ENCODE data around the gene UQCC2. TPM values are rescaled to one million over a fixed set of nuclear protein-coding genes. Genes with fewer than 3 reads are reported as not detected.

The UQCC2 gene
- 208 TPM for total RNA-seq
- long read RNA-seq, full-length matches to known transcripts, result 107 of 117 reads
- long read RNA-seq, partial matches to known transcripts, result 3 of 117 reads
- long read RNA-seq, other reads (novel, unspliced or antisense), result 7 of 117 reads

DNA sequence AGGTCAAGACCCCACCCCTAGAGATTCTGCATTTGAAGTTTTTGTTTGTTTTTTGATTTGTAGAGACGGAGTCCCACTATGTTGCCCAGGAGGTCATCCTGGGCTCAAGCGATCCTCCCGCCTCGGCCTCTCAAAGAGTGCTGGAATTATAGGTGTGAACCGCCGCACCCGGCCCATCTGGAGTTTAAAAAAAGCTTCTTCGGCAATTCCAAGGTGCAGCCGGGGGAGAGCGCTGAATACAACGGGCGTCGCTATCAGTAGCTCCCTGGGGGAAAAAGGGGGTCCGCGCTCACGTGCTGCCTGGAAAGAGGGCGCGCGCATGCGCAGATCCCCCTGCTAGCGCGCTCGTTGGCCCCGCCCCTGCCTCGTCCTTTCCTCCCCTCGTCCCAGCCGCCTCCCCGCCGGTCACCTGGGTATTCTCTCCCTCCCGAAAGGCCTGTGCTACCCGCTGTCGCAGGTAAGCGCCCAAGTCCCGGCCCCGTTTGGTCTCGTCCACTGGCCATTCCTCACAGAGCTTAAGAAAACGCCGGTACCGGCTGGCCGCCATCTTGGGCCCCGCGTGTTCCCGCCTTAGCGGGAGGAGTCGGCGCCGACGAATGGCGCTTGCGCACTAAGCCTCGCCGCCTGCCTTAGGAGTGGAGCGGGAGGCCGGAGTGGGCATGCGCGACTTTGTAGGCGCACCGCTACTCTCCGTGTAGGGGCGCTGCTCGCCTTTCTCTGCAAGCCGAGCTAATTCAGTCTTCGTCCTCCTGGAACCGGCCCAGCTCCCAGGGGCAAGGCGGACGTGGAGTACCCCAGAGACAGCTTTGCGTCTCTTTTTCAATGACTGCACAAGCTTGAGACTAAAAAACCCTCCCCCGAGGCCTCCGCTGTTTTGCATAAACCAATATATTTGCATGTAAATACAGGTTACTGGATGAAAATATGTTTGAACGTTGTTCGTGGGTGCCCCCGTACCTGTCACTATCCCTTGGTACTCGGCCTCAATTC is at the start of gene UQCC2:
Gene UQCC2, minus strand, starts transcription at position 561 of the 990 bp plus-strand sequence. Its CDS starts 14 bp downstream, at position 547.
- peak; percentile 99 for DNase-seq
- ATAC-seq (ENCODE audit: poor library complexity), result peak; percentile 98
- intact Hi-C loops (cut with DNase I), result loop anchor here (5.0 kb wide), 1 partner anchor 51 kb away; no protein-coding TSS in a partner anchor

DNA sequence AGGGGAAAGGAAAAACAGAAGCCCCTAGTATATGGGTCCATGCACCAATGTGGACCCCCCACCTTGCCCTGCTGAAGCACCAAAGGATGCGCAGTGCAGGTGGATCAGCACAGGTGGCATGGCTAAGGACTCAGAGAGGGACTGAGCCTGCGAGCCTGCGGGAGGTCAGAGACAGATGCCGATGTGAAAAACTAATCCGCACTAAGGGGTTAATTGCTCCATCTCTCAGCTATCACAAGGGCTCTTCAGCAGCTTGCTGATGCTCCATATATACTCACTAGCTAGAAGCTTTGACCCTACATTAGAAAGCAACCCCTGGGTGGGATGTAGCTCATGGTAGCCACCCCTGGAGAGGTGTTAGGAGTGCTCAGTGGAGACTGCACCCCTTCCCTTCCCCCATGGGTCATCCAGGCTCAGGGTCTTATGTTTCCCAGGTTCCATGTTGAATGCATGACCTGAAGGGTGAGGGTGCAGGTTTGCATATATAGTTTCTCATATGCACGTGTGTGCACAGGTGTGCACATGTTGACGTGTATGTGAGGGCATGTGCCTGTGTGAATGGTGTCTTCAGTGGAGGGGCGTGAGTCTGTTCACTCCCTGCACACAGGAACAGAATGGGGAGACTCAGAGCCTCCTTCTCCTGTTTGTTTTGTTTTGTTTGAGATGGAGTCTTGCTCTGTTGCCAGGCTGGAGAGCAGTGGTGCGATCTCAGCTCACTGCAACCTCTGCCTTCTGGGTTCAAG is 48.6 kb upstream of the UQCC2 start:
- ATAC-seq (ENCODE audit: poor library complexity) (no peak), DNase-seq (no peak)
- intact Hi-C loops (cut with DNase I), result loop anchor here (5.0 kb wide), 1 partner anchor 48 kb away; the partner anchor contains the start of gene UQCC2

DNA sequence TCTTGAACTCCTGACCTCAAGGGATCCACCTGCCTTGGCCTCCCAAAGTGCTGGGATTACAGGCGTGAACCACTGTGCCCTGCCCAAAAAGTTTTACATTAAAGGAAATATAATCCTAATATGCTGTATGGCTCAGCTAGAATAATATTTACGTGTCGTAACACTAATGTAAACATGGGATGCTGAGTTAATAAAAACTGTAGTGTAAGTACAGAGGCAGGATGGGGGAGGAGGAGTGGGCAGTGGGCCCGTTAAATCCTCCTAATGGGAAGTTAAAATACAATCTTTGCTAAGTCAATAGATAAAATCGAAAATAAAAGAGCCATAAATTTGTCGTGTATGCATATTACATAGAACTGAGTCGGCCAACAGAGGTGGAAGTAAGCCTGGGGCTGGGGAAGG is 47.3 kb upstream of the UQCC2 start:
- intact Hi-C loops (cut with DNase I), result no loop called here
- DNase-seq (no peak), ATAC-seq (ENCODE audit: poor library complexity) (no peak)

DNA sequence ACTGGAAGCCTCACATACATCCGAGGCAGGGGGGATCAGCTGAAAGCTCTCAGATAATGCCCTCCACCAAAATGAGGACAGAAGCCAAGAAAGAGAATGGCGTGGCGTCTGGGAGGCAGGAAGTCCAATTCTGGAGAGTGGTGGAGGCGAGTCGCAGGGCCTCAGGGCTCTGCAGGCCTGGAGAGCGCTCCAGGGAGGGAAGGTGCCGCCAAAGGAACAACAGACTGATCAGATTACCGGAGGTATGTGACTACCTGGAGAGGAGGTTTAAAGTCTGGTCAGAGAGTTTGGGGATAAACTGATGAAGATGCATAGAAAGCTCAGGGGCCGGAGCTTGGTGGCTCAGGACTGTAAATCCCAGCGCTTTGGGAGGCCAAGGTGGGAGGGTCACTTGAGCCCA is 46.4 kb upstream of the UQCC2 start:
- ATAC-seq (ENCODE audit: poor library complexity), result no peak
- no peak for DNase-seq
- intact Hi-C loops (cut with DNase I), result no loop called here

DNA sequence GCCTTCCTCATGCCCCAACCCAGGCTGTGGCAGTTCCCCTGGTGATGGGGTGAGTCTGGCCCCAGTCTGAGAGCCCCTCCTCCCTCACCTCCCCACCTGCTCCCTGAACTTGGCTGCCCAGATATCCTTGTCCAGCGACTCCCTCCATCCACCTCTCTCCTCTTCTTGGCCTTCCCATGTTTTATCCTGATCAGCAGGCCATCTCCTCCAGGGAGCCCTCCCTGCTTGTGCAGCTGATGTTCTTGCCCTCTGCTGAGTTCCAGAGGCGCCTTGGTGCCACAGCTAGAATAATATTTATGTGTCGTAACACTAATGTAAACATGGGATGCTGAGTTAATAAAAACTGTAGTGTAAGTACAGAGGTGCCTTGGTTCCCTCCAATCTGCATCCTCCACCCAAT is 45.6 kb upstream of the UQCC2 start:
- intact Hi-C loops (cut with DNase I), result no loop called here
- ATAC-seq (ENCODE audit: poor library complexity) (no peak), DNase-seq (no peak)

DNA sequence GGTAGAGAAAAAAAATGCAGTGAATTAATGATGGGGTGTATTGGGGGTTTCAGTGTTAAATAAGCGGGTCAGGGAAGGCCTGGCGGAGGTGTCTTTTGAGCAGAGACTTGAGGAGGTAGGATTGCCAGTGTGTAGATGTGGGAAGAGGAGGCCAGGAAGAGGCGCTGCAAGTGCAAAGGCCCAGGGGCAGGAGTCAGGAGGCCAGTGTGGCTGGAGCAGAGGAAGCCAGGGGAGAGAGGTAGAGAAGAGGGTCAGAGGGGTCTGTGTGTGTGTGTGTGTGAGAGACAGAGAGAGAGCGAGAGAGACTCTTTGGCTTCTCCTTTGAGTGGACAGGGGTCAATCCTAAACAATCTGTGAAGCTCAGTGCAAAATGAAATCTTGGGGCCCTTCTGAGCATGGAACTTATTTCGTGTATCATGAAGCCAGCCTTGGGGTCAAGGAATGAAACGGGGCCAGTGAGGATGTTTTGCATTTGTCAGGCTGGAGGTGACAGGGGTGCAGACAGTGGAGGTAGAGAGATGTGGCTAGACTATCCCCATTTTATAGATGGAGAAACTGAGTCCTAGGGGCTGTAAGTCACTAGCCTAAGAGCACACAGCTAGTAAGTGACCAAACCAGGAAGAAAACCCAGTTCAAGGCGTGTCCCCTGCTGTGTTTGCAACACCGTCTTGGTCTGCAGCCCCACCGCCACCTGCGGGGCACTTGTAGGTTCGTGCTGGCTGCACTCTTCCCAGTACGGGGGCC is 44.9 kb upstream of the UQCC2 start:
- no peak for DNase-seq
- ATAC-seq (ENCODE audit: poor library complexity), result no peak
- intact Hi-C loops (cut with DNase I), result no loop called here

DNA sequence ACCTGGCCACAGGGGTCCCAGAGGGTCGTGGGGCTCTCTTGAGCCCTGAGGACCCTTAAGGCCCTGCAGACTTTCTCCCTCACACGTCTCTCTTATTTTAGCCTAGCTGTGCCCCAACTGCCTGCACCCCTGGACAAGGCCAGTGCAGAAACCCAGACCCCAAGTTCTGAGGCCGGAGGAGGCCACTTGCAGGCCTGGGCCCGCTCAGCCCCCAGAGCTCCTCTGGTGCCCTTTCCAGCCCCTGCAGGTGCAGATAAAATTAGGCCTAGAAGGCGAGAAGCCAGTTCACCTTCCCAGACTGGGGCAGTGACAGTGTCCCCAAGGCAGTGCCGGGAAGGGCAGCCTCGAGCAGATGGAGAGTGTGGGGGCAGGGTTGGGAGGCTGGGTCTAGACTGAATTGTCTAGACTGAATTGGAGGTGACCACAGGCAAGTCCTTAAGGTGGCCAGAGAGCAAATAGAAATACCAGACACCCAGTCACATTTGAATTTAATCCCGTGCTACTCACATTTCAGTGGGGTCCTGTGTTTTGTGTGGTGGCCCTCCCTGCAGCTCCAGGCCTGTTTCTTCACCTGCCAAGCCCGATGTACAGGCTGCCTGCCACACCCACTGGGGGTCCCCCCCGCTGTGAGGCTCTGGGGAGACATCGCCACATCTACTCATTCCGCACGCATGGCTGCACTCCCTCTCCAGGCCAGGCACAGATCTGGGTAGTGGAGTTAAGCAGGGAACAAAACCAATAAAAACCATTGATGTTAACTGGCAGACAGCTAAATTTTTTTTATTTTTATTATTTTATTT is 43.8 kb upstream of the UQCC2 start:
- DNase-seq (no peak), ATAC-seq (ENCODE audit: poor library complexity) (no peak)
- intact Hi-C loops (cut with DNase I), result no loop called here

DNA sequence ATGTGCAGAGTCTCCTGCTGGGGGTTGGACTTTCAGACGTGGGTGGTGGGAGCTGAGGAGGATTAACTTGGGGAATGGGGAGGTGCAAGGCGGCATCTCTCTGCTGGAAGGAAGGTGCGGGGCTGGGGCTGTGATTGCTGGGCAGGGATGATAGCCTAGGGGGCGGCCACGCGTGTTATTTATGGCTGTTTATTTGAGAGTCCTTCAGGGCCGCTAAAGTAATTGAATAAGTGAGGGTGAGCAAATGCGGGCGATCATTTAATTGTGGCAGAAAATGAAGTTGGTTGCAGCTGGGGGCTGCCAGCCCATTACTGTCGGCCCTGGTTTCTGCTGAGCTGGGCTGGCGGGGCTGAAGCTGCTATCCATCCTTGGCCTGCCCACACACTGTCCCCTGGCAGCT is 42.7 kb upstream of the UQCC2 start:
- DNase-seq, result no peak
- intact Hi-C loops (cut with DNase I), result no loop called here
- no peak for ATAC-seq (ENCODE audit: poor library complexity)

DNA sequence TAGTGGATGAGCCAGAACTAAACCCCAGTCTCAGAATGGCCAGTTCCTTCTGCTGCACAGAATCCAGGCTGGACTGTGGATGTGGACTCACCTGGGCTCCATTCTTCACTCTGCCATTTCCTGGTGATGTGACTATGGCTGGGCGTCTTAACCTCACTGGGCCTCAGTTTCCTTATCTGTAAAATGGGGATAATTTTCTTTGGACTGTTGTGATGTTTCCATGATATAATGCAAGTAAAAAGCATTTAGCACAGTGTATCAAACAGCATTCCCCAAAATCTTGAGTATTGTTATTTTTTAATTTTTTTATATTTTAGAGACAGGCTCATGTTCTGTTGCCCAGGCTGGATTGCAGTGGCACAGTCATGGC is 41.1 kb upstream of the UQCC2 start:
- no peak for DNase-seq
- ATAC-seq (ENCODE audit: poor library complexity), result no peak
- intact Hi-C loops (cut with DNase I), result no loop called here

DNA sequence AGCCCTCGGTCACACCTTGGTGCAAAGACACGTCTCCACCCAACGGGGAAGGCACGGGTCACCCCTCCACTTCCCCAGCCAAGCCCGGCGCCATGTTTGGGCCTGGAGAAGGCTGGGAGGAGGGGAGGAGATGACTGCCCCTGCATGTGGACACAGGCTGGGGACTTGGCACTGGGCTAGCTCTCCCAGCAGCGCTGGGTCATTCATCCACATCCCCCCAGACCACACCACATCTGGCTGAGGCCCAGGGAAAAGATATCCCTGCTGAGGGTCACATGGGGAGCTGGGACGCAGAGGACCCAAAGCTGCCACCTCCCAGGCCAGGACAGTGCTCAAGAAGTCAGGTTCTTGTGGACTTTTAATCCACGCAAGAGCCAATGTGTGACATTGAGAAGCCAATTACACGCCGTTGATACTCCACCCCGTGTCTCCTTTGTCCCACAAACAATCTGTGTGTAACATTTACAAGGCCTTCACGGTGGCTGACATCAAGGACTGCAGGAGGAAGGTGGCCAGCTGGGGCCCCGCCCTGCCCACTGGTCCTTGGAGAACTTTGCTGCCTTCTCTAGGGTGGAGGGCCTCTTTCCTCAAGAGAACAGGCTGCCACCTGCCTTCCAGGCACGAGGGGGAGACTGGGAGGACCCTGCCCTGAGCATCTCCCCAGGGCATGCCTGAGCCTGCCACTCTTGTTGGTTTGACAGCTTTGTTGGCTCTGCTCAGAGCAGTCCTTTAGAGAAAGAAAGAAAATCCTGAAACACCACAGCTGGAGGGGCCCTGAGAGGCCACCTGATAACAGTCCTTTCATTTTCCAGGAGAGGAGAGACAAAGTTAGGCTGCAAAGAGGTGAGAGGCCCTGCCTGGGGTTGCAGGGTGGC is 40.5 kb upstream of the UQCC2 start:
- ATAC-seq (ENCODE audit: poor library complexity) (no peak), DNase-seq (no peak)
- intact Hi-C loops (cut with DNase I), result no loop called here

DNA sequence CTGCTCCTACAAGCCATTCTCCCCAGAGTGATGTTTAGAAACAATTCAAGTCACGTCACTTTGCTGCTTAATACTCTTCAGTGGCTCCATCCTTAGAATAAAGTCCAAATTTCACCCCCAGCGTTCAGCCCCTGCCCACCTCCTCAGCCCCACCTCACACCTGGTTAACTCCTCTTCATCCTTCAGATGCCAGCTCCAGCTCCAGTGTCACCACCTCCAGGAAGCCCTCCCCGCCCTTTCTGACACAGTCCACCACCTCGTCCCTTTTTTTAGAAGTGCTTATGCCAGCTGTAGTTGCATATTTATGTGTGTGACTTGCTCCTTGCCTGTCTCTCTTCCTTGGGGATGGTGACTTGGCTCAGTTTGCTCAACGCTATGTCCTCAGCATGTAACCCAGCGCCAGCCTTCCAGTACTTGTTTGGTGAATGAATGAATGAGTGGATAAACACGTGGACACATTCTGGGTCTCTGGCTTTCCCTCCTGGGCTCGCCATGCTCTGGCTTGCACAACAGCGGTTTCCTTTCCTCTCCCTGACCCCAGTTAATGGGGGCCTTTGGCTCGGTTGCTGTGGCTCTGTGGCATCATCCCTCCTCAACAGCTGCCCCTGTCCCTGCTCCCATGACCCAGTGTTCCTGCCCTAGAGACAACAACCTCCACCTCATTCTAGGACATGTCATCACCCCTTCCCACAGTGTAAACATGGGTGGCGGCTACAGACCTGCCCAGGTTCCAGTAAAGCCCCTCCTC is 38.9 kb upstream of the UQCC2 start:
- intact Hi-C loops (cut with DNase I), result no loop called here
- ATAC-seq (ENCODE audit: poor library complexity) (no peak), DNase-seq (no peak)

DNA sequence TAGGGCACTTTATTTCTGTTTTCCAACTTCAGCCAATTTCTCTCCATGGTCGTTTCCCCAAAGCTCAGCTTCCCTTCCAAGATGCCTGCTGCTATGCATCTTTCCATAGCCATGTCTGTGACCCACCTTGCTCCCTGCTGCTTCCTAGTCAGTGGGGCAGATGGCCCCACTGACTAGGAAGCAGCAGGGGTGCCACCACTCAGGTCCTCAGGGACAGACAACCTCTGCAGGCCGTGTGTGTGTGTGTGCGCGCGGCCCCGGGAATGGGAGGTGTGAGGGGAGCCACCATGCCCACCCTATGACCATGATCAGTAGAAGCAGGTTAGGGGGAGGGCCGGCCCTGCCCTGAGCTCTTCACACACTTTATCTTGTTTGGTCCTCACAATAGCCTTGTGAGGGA is 37.9 kb upstream of the UQCC2 start:
- intact Hi-C loops (cut with DNase I), result no loop called here
- DNase-seq (no peak), ATAC-seq (ENCODE audit: poor library complexity) (no peak)

DNA sequence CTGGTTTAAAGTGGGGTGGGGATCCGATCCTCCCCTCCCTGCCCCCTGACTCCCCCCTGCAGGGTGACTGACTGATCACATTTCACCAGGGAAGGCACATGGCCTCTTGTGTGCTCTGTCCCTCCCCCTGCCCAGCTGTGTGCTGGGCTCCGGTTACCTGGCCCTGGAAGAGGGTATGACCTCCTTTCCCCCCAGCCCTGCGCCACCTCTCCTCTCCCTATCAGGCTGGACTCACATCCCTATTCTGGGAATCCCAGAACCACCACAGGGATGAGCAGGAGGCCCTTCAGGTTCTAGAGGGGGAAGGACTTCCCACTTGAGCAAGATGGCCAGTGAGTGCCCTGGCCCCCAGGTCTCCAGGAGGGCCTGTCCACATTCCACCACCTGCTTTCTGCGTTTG is 37.3 kb upstream of the UQCC2 start:
- DNase-seq, result no peak
- intact Hi-C loops (cut with DNase I), result no loop called here
- no peak for ATAC-seq (ENCODE audit: poor library complexity)

DNA sequence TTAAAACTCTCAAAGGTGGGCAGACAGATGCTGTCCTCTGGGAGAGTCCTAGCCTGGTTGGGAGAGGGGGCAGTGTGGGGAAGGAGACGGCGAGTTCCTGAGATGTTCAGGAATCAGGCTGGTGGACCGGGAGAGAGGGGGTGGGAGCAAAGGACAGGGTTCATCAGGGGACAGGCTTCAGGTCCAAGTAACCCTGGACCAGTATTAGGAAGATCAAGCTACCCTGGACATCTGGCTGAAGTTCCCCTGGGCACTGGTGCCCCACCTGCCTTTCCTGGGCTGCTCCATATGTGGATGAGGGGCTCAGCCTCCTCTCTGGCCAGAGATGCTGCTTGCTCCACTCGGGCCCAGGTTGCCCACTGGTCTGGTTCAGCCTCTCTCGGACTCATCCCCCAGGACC is 36.3 kb upstream of the UQCC2 start:
- intact Hi-C loops (cut with DNase I), result no loop called here
- no peak for DNase-seq
- ATAC-seq (ENCODE audit: poor library complexity), result no peak

DNA sequence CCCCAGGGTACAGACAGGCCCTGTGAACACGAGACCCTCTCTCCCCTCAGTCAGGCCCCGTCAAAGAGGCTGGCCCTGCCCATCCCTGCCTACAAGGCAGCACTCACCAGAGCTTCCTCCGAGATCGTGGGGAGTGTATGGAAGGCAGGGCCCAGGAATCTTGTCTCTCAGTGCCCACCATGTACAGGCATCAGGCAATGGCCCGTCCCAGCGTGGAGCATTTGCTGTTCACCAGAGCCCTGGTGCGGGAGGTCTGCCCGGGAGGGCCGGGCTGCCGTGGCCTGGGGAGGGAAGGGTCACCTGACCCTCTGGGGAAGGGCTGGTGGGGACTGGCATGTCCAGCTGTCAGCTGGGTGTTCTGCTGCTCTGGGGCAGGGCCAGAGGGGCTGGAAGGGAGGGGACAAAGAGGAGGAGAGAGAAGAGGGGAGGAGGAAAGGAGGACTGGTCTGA is 35.2 kb upstream of the UQCC2 start, which contains the start of gene IP6K3:
Gene IP6K3, minus strand, starts transcription at position 255 of the 450 bp plus-strand sequence. CDS start 11,429 bp downstream, outside the sequence.
- intact Hi-C loops (cut with DNase I), result no loop called here
- ATAC-seq (ENCODE audit: poor library complexity), result peak; percentile 84

DNA sequence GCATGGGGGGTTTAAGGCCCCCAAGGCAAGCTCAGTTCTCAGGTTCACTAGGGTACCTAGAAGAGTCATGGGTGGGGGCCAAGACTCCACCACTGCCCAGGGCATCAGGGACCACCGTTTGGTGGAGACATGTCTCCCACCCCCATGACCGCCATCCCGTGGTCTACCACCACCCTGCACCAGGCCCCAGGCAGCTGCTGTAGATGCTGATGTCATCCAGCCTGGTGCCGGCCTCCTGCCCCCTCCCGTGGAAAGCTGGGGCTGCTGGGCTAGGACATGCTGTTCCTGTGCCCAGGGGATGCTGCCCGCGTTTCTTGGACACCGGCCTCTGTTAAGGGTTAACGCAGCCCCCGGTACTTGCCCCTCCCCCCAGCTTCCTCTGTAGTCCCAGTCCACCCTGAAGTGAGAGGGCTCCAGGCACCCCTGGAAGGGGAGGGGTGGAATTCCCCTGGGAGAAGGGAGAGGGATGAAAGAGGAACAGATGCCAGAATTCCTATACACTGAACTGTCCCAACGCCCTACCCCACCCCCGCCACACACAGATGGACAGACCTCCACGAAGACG is 34.6 kb upstream of the UQCC2 start:
- intact Hi-C loops (cut with DNase I), result no loop called here
- DNase-seq (peak; percentile 86), ATAC-seq (ENCODE audit: poor library complexity) (peak; percentile 75)

More for the DNA sequence above, 35.2 kb upstream of the UQCC2 start, which contains the start of gene IP6K3:
- peak; percentile 82 for DNase-seq
